Endothelial cell of umbilical vein (primary cell): Measurements from ENCODE around the gene PDE11A. TPM values are rescaled to one million over a fixed set of nuclear protein-coding genes. Genes with fewer than 3 reads are reported as not detected.

Experiments used
- BruUV-seq: library from RNA; stranded (reverse); fragments of 400-500 nt; replicated peaks from 2 replicates; lab custom pipeline; 2021; lab: Mats Ljungman, UMichigan
- CTCF ChIA-PET: fragments of 300-600, 350-600 bp; sonication (Branson Sonifier 250); formaldehyde crosslinking; loops from one replicate; lab custom pipeline; 2021; ENCODE audit warnings: antibody characterized with exemption, inconsistent platforms; lab: Charles Lee
- POLR2A ChIA-PET: fragments of 300-600, 350-600 bp; sonication (Branson Sonifier 250); formaldehyde crosslinking; loops from one replicate; lab custom pipeline; 2021; ENCODE audit warnings: antibody characterized with exemption, inconsistent platforms; lab: Charles Lee
- DNase-seq: peaks from one replicate; pipeline ENCODE4 v3.0.0-alpha.2; 2011; ENCODE audit warnings: low read depth, low spot score
- FAIRE-seq: peaks from 2 replicates; lab custom pipeline; 2011; peaks lifted over from hg19 to GRCh38; lab: Jason Lieb, UNC
- H2AFZ ChIP-seq: 2 replicates; pipeline ENCODE4 v1.6.0; 2012; ENCODE audit warnings: low read depth, low read length, control low read depth, inconsistent platforms
- H3K27ac ChIP-seq: 2 replicates; pipeline ENCODE4 v1.5.1; 2011; ENCODE audit warnings: low read depth, mild to moderate bottlenecking, control low read depth, low read length, moderate library complexity; ENCODE audit not compliant: insufficient read depth
- H3K27me3 ChIP-seq, 2 experiments: 2 replicates each; pipeline versions ENCODE4 v1.6.0 to v1.6.1; 2011; ENCODE audit warnings: low read length in 2 of 2, mixed read lengths in 1 of 2; ENCODE audit not compliant: control insufficient read depth in 2 of 2, insufficient read depth in 2 of 2
- H3K36me3 ChIP-seq, 2 experiments: 2 replicates in 1 of 2; 3 replicates in 1 of 2; pipeline ENCODE4 v1.5.1; 2011; ENCODE audit warnings: low read length in 2 of 2, mild to moderate bottlenecking in 1 of 2, moderate library complexity in 1 of 2; ENCODE audit not compliant: control insufficient read depth in 2 of 2, insufficient read depth in 2 of 2; ENCODE audit errors: extremely low read depth in 1 of 2
- H3K4me1 ChIP-seq: 3 replicates; pipeline ENCODE4 v1.5.1; 2011; ENCODE audit warnings: mild to moderate bottlenecking, low read length; ENCODE audit not compliant: control insufficient read depth, insufficient read depth; ENCODE audit errors: extremely low read depth
- H3K4me2 ChIP-seq: 2 replicates; pipeline ENCODE4 v1.6.1; 2011; ENCODE audit warnings: low read length, control low read depth, mixed read lengths; ENCODE audit not compliant: insufficient read depth
- H3K4me3 ChIP-seq, 3 experiments: fragments of 200-600 bp in 1 of 3; sonication (generic), shearing (Covaris generic) in 1 of 3; replicated peaks in 1 of 3; 2 replicates each; pipeline ENCODE4 v1.5.1; 2011 to 2016; ENCODE audit warnings: control low read depth in 3 of 3, low read length in 3 of 3, mild to moderate bottlenecking in 2 of 3, inconsistent platforms in 1 of 3, low read depth in 1 of 3, moderate library complexity in 1 of 3; ENCODE audit not compliant: insufficient read depth in 1 of 3
- H3K79me2 ChIP-seq: 2 replicates; pipeline ENCODE4 v1.6.0; 2012; ENCODE audit warnings: low read length, inconsistent platforms; ENCODE audit not compliant: control insufficient read depth, insufficient read depth
- H3K9ac ChIP-seq: replicated peaks from 2 replicates; pipeline ENCODE3; 2011; ENCODE audit warnings: low read length, control low read depth; ENCODE audit not compliant: insufficient read depth; ENCODE audit errors: extremely low read depth
- H3K9me1 ChIP-seq: replicated peaks from 3 replicates; pipeline ENCODE4 v1.6.0; 2011; ENCODE audit warnings: mild to moderate bottlenecking, low read length; ENCODE audit not compliant: control insufficient read depth, insufficient read depth; ENCODE audit errors: extremely low read depth
- H3K9me3 ChIP-seq: replicated peaks from 2 replicates; pipeline ENCODE4 v1.5.1; 2012; ENCODE audit warnings: low read length, inconsistent platforms; ENCODE audit not compliant: control insufficient read depth, insufficient read depth
- H4K20me1 ChIP-seq: replicated peaks from 2 replicates; pipeline ENCODE3; 2011; ENCODE audit warnings: mild to moderate bottlenecking, low read length; ENCODE audit not compliant: control insufficient read depth, insufficient read depth; ENCODE audit errors: extremely low read depth
- EZH2 ChIP-seq: IDR thresholded peaks from 2 replicates; pipeline ENCODE4 v1.6.1; 2012; ENCODE audit warnings: borderline replicate concordance, low read depth, mild to moderate bottlenecking, moderate library complexity, low read length, inconsistent platforms; ENCODE audit not compliant: severe bottlenecking
- FOS ChIP-seq: IDR thresholded peaks from 2 replicates; pipeline ENCODE4 v1.6.1; 2011; ENCODE audit warnings: mild to moderate bottlenecking, low read length, moderate library complexity, borderline replicate concordance; ENCODE audit not compliant: insufficient read depth
- GATA2 ChIP-seq: IDR thresholded peaks from 2 replicates; pipeline ENCODE4 v1.7.0; 2011; ENCODE audit warnings: low read depth, mild to moderate bottlenecking, moderate library complexity, mixed read lengths, low read length; ENCODE audit not compliant: insufficient read length, insufficient read depth
- JUN ChIP-seq: IDR thresholded peaks from 2 replicates; pipeline ENCODE4 v1.6.1; 2011; ENCODE audit warnings: borderline replicate concordance, low read depth; ENCODE audit not compliant: insufficient read length, insufficient read depth
- MAX ChIP-seq: IDR thresholded peaks from 2 replicates; pipeline ENCODE4 v1.6.1; 2011; ENCODE audit not compliant: insufficient read depth, insufficient read length
- MYC ChIP-seq: IDR thresholded peaks from one replicate; pipeline ENCODE4 v1.6.1; 2011; ENCODE audit warnings: mild to moderate bottlenecking, low read depth, low read length
- POLR2A ChIP-seq: IDR thresholded peaks from 2 replicates; pipeline ENCODE4 v1.6.1; 2012; ENCODE audit warnings: low read depth, mild to moderate bottlenecking, control low read depth, low read length
- POLR2AphosphoS5 ChIP-seq: IDR thresholded peaks from 2 replicates; pipeline ENCODE4 v1.6.1; 2012; ENCODE audit warnings: low read depth, mild to moderate bottlenecking, control low read depth, low read length, moderate library complexity; ENCODE audit not compliant: insufficient read depth
- dilution Hi-C: fragments of 300-500 bp; cut with MboI; formaldehyde crosslinking; loops from one replicate; pipeline ENCODE4 v1.15.0; 2019; ENCODE audit warnings: low sequenced_read_pairs; ENCODE audit not compliant: extremely low pct_ligation_motif_present
- intact Hi-C: fragments of 100-400 bp; cut with micrococcal nuclease; formaldehyde crosslinking; loops from one replicate; pipeline ENCODE4 v1.10.0; 2022
- polyA plus RNA-seq, 4 experiments: library from polyadenylated mRNA; depleted of rRNA in 3 of 4; stranded (reverse) in 3 of 4; unstranded in 1 of 4; fragments of >200 nt; gene quantifications; 2 replicates each; pipeline versions ENCODE4 v1.2.1 to v1.2.3, GENCODE V29; 2011 to 2012; ENCODE audit warnings: missing spikeins in 1 of 4
- total RNA-seq: library from RNA; stranded (reverse); gene quantifications from 2 replicates; pipeline ENCODE4 v1.2.3, GENCODE V29; 2021
- TF ChIP-seq, protein P1 (sequence below), 2 donors: IDR thresholded peaks; 1 replicate in 1 of 2; 2 replicates in 1 of 2; pipeline ENCODE4 v1.5.1; 2011; ENCODE audit warnings: low read length in 2 of 2, mild to moderate bottlenecking in 2 of 2, moderate library complexity in 2 of 2, control low read depth in 1 of 2, inconsistent platforms in 1 of 2, low read depth in 1 of 2; ENCODE audit not compliant: insufficient read depth in 1 of 2; ENCODE audit errors: extremely low read depth in 1 of 2

The PDE11A gene
- total and polyA plus RNA-seq, 2 donors (not counting 3 experiments of a cell fraction or from before 2014, with no cell fraction given): 0.07 to 0.51 TPM

DNA sequence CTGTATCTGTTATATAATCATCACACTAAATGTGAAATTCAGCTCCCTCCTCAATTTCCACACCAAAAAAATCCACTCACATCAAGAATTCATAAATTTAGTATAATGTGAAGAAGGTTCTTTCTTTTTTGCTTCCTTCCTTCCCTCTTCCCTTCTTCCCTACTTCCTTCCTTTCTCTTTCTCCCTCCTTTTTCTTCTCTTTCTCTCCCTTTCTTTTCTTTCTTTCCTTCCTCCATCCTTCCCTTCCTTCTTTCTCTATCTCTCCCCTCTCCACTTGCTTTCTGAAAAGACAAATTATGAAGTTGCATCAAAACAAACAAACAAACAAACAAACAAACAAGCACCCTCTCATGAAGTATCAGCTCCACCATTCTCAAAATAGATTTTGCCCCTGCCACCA lies 290.0 kb downstream of the PDE11A start:
- FAIRE-seq: no peak
- no peak overlapping the region for H3K4me3 ChIP-seq
- ChIA-PET CTCF (interaction anchor here (0.7 to 1.3 kb wide), 4 partner anchors 9 to 1132 kb away, joined by 3 to 5 read pairs (median 4); no protein-coding TSS in a partner anchor), POLR2A (no interaction called here)
- no peak overlapping the region for H3K4me2 ChIP-seq
- no peaks in the 10 kb centered on the region for H3K36me3 ChIP-seq
- no peaks in the 10 kb centered on the region for H3K79me2 ChIP-seq
- H3K27ac ChIP-seq: no peak overlapping the region
- H3K9ac ChIP-seq: no peak overlapping the region
- no peak for DNase-seq
- TF ChIP-seq GATA2: no peak
- TF ChIP-seq MAX: no peak
- TF ChIP-seq, protein P1, sequence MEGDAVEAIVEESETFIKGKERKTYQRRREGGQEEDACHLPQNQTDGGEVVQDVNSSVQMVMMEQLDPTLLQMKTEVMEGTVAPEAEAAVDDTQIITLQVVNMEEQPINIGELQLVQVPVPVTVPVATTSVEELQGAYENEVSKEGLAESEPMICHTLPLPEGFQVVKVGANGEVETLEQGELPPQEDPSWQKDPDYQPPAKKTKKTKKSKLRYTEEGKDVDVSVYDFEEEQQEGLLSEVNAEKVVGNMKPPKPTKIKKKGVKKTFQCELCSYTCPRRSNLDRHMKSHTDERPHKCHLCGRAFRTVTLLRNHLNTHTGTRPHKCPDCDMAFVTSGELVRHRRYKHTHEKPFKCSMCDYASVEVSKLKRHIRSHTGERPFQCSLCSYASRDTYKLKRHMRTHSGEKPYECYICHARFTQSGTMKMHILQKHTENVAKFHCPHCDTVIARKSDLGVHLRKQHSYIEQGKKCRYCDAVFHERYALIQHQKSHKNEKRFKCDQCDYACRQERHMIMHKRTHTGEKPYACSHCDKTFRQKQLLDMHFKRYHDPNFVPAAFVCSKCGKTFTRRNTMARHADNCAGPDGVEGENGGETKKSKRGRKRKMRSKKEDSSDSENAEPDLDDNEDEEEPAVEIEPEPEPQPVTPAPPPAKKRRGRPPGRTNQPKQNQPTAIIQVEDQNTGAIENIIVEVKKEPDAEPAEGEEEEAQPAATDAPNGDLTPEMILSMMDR (IDR thresholded peaks at IDR 0.05; ENCODE audit: extremely low read depth in 1 of 2, insufficient read depth in 1 of 2, low read depth in 1 of 2, low read length in 2 of 2): no peak
- no peak for TF ChIP-seq FOS
- no peak for TF ChIP-seq EZH2
- TF ChIP-seq POLR2AphosphoS5: no peak
- no peak for TF ChIP-seq MYC
- no peak for TF ChIP-seq JUN
- no peak for TF ChIP-seq POLR2A
- H2AFZ ChIP-seq: no peak overlapping the region
- H3K27me3 ChIP-seq: peaks cover 0 to 8% of the 10 kb centered on the region in 2 experiments
- no peaks in the 10 kb centered on the region for H3K4me1 ChIP-seq
- no TSS peak for BruUV-seq
- H3K9me1 ChIP-seq: no peaks in the 10 kb centered on the region
- H4K20me1 ChIP-seq: no peaks in the 10 kb centered on the region
- intact Hi-C loops: no loop called here
- H3K9me3 ChIP-seq: no peaks in the 10 kb centered on the region
- dilution Hi-C loops: no loop called here
